Stimulated activated naive CD8-positive, alpha-beta T cell treated with anti-CD3 and anti-CD28 coated beads, Interleukin-15, Interleukin-2, amounts not matched to agents 100 ng/mL and 50 ng/mL, for 24 hours (primary cell): Measurements from ENCODE around the gene VNN1.

Experiments
- H3K27ac Mint-ChIP-seq: one replicate; pipeline ENCODE4 v1.8.0; 2021; ENCODE audit warnings: mild to moderate bottlenecking, mixed read lengths
- H3K27me3 Mint-ChIP-seq: one replicate; pipeline ENCODE4 v1.8.0; 2021; ENCODE audit warnings: mixed read lengths
- H3K36me3 Mint-ChIP-seq: one replicate; pipeline ENCODE4 v1.8.0; 2021; ENCODE audit warnings: low read depth, mixed read lengths
- H3K4me1 Mint-ChIP-seq: one replicate; pipeline ENCODE4 v1.8.0; 2021; ENCODE audit warnings: low read depth, mixed read lengths
- H3K4me3 Mint-ChIP-seq: one replicate; pipeline ENCODE4 v1.8.0; 2021; ENCODE audit warnings: mild to moderate bottlenecking, mixed read lengths
- H3K9me3 Mint-ChIP-seq: one replicate; pipeline ENCODE4 v1.8.0; 2021; ENCODE audit warnings: mixed read lengths

The VNN1 gene, protein sequence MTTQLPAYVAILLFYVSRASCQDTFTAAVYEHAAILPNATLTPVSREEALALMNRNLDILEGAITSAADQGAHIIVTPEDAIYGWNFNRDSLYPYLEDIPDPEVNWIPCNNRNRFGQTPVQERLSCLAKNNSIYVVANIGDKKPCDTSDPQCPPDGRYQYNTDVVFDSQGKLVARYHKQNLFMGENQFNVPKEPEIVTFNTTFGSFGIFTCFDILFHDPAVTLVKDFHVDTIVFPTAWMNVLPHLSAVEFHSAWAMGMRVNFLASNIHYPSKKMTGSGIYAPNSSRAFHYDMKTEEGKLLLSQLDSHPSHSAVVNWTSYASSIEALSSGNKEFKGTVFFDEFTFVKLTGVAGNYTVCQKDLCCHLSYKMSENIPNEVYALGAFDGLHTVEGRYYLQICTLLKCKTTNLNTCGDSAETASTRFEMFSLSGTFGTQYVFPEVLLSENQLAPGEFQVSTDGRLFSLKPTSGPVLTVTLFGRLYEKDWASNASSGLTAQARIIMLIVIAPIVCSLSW

DNA sequence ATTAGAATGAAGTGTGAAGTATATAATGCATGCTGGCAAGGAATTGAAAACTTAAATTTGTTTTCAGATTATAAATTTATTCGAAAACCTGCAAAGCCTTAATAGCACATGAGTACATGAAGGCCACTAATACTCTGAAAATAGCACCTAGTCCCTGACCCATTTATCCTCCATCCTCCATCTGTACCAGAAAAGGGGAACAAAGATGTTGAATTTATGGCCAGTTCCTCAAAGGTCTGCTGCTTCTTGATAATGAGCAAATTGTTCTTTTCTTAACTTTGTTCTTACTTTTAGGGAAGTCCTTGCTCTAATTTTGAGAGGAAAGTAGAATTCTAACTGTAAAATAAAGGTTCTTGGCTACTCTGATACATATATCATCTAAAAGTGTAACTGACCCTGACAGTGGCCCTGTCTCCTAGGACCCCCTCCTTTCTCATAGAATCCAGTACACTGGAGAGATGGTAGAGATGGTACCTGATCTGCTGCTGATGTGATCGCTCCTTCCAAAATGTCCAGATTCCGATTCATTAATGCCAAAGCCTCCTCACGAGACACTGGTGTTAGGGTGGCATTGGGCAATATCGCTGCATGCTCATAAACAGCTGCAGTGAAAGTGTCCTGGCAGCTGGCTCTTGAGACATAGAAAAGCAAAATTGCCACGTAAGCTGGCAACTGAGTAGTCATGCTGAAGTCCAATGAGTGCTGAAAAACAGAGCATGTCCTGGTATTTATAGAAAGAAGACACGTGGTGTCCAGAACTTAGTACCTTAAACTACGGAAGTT, at the start of gene VNN1:
Gene VNN1 (minus strand): TSS at position 704 of the 783 bp plus-strand sequence. CDS start 20 bp downstream, at position 684.
- Mint-ChIP-seq H3K27ac (no peak within 1 kb of the TSS), H3K4me3 (no peak within 1 kb of the TSS), H3K27me3 (peaks cover 12% of the 10 kb centered on the region)

DNA sequence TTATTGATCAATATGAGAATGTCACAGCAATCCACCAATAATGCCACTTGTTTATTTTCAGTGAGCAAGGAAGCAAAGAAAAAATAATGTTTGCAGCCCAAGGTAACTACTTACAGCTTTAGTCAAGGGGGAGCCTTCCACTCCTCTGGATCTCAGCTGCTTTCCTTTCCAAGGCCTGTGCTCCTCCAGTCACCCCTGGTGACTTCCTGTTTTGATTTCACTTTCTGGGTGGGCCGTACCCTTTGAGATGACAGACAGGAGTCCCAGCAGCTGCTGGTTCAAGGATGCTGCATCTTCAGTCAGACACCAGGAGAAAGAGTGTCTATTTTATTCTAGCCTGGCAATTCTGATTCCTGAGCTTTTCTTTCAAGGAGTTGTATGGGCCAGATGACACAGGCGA, 49.4 kb upstream of the VNN1 start:
- Mint-ChIP-seq H3K27ac (peak overlapping the region; percentile 82), H3K4me3 (peak overlapping the region; percentile 80), H3K9me3 (no peaks in the 10 kb centered on the region), H3K4me1 (peaks cover 47% of the 10 kb centered on the region), H3K27me3 (no peaks in the 10 kb centered on the region), H3K36me3 (no peaks in the 10 kb centered on the region)

More for the DNA sequence above, at the start of gene VNN1:
- H3K4me1 Mint-ChIP-seq, result peaks cover 5% of the 10 kb centered on the region
- H3K9me3 Mint-ChIP-seq, result no peaks in the 10 kb centered on the region
- H3K36me3 Mint-ChIP-seq, result no peaks in the 10 kb centered on the region

DNA sequence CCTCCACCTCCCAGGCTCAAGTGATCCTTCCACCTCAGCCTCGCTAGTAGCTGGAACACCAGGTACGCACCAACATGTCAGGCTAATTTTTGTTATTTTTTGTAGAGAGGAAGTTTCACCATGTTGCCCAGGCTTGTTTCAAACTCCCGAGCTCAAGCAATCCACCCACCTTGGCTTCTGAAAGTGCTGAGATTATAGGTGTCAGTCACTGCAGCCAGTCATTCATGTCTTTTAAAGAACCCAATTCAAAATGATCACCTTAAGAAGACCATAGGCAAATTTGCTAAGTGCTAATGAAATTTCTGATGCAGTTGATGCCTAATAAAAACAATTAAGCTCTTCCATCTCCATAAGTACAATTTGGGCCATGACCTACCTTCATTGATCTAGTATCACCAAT, 46.4 kb upstream of the VNN1 start:
- no peak overlapping the region for H3K4me3 Mint-ChIP-seq
- H3K27me3 Mint-ChIP-seq, result no peaks in the 10 kb centered on the region
- H3K27ac Mint-ChIP-seq, result no peak overlapping the region
- H3K4me1 Mint-ChIP-seq, result peaks cover 47% of the 10 kb centered on the region
- peaks cover 5% of the 10 kb centered on the region for H3K36me3 Mint-ChIP-seq
- H3K9me3 Mint-ChIP-seq, result no peaks in the 10 kb centered on the region

GRCh38 chr6:132758689-132759088, 44.8 kb upstream of the VNN1 start:
- Mint-ChIP-seq H3K9me3 (no peaks in the 10 kb centered on the region), H3K27me3 (no peaks in the 10 kb centered on the region), H3K36me3 (peaks cover 8% of the 10 kb centered on the region), H3K4me3 (no peak overlapping the region), H3K4me1 (peaks cover 36% of the 10 kb centered on the region), H3K27ac (no peak overlapping the region)

DNA sequence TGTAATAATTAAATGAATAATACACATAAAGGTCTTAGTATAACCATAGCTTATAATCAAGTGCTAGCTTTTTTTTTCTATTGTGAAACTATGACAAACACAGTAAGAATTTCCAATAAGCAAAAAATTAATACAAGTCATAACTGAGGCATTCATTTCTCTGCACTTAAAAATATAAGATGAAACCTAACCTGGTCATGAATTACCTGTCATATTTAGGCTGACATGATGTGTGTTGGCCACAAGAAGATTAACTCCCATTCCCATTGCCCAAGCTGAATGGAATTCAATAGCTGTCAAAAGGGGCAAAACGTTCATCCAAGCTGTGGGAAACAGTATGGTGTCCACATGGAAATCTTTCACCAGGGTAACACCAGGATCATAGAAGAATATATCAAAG, 38.4 kb upstream of the VNN1 start:
- peaks cover 16% of the 10 kb centered on the region for H3K4me1 Mint-ChIP-seq
- no peaks in the 10 kb centered on the region for H3K27me3 Mint-ChIP-seq
- H3K36me3 Mint-ChIP-seq, result peaks cover 33% of the 10 kb centered on the region
- H3K27ac Mint-ChIP-seq, result no peak overlapping the region
- H3K4me3 Mint-ChIP-seq, result no peak overlapping the region
- H3K9me3 Mint-ChIP-seq, result no peaks in the 10 kb centered on the region

DNA sequence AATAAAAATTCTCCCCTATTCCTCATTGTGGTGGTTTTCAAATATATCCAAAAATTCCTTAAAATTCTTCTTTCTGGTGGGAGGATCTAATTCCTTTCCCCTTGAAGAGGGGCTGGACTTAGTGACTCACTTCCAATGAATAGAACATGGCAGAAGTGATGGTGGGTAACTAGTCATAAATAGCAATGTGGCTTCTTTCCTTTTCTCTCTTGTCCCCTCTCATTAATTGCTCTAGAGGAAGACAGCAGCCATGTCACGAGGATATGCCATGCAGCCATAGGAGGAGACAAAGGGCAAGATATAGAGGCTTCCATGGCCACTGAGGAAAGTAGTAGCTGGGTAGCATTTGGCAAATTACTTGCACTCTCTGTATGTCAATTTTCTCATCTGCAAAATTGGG, 38.0 kb upstream of the VNN1 start:
- Mint-ChIP-seq H3K4me3 (no peak overlapping the region), H3K27ac (no peak overlapping the region), H3K4me1 (peaks cover 16% of the 10 kb centered on the region), H3K9me3 (no peaks in the 10 kb centered on the region), H3K36me3 (peaks cover 37% of the 10 kb centered on the region), H3K27me3 (no peaks in the 10 kb centered on the region)

DNA sequence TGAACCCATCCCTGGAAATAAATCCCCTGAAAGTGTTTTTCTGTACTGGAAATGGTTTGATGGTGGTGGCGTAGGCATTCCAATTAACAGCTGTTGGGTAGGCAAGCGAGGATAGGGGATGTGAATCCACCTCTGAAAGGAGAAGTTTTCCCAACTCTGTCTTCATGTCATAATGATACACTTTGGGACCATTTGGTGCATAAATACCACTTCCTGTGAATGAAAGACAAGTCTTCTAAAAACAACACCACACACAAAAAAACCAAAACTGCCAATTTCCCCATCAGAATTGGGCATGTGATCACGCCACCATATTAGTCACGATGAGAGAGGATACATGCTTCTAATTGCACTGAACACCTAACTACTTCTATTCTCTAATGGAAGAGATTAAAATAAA, 37.5 kb upstream of the VNN1 start:
- Mint-ChIP-seq H3K36me3 (peaks cover 42% of the 10 kb centered on the region), H3K4me3 (no peak overlapping the region), H3K27me3 (no peaks in the 10 kb centered on the region), H3K27ac (peak overlapping the region; percentile 46), H3K9me3 (no peaks in the 10 kb centered on the region), H3K4me1 (peaks cover 16% of the 10 kb centered on the region)

DNA sequence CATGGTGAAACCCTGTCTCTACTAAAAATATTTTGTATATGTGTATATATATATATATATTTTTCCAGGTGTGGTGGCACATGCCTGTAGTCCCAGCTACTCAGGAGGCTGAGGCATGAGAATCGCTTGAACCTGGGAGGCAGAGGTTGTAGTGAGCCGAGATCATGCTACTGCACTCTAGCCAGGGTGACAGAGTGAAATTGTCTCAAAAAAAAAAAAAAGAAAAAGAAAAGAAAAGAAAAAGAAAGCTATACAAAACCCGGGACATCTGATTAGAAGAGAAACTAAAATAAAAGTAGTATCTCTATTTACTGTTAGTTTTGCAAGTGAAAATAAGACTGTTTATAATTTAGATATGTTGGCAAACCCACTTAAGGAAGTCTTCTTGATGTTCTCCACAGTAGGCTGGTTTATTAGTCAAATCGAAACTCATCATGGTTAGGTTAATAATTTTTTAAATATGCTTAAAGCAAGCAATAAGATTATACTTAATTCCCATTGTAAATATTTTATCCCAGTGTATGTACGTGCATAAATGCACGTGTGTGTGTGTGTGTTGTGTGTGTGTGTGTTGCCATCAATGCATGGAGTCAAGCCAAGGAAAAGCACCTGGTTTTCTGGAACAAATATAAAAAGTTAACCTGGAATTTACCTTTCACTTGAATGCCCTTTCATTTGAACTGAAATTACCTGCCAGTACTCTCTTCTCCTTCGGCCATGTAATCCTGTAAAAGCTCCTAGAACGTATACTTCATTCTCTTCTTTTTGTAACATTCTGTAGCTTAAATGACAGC, 36.8 kb upstream of the VNN1 start:
- Mint-ChIP-seq H3K27ac (peak overlapping the region; percentile 46), H3K9me3 (no peaks in the 10 kb centered on the region), H3K36me3 (peaks cover 47% of the 10 kb centered on the region), H3K27me3 (no peaks in the 10 kb centered on the region), H3K4me1 (peaks cover 16% of the 10 kb centered on the region), H3K4me3 (no peak overlapping the region)

DNA sequence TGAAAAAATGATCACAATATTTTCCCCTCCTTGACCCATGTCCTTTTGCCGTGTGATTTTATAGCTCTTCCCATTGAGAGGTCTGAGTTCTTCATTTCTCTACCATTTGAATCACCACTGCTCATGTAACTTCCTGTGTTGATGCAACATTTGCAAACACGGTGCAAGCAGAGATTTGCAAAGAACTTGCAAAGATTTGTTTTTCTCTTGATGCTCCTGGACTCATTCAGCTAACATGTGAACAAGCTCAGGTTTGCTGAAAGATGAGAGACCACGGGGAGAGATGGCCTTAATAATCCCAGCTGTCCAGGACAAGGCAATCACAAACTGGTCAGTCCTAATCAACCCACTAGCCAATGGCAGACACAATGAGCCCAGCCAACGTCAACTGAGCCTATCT, 35.3 kb upstream of the VNN1 start:
- Mint-ChIP-seq H3K4me3 (no peak overlapping the region), H3K9me3 (no peaks in the 10 kb centered on the region), H3K27ac (no peak overlapping the region), H3K36me3 (peaks cover 53% of the 10 kb centered on the region), H3K27me3 (no peaks in the 10 kb centered on the region), H3K4me1 (peaks cover 16% of the 10 kb centered on the region)

GRCh38 chr6:132748446-132748845, 34.6 kb upstream of the VNN1 start:
- Mint-ChIP-seq H3K4me3 (no peak overlapping the region), H3K9me3 (no peaks in the 10 kb centered on the region), H3K36me3 (peaks cover 57% of the 10 kb centered on the region), H3K27me3 (no peaks in the 10 kb centered on the region), H3K27ac (no peak overlapping the region), H3K4me1 (peaks cover 16% of the 10 kb centered on the region)

- H3K4me1 Mint-ChIP-seq, result peaks cover 8% of the 10 kb centered on the region
- H3K36me3 Mint-ChIP-seq, result peaks cover 63% of the 10 kb centered on the region
- peaks cover 7% of the 10 kb centered on the region for H3K9me3 Mint-ChIP-seq
- no peak overlapping the region for H3K27ac Mint-ChIP-seq
- H3K27me3 Mint-ChIP-seq, result no peaks in the 10 kb centered on the region
- no peak overlapping the region for H3K4me3 Mint-ChIP-seq
Measured at GRCh38 chr6:132746048-132746447, 32.2 kb upstream of the VNN1 start.

DNA sequence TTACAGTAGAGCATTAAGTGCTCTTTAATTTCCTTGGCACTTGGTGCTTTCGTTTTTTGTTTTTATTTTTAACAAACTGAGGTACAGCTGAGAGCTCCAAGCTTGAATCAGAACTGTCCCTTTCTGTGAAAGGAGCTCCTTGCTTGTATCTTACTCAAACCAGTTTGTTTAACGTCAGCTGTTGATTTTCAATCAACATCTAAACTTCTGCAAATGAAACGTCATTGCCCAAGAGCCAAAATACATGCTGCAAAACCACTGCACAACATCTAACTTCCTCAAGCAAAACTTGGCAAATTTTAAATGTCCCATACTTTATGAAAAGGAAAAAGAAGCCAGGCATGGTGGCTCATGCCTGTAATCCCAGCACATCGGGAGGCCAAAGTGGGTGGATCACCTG, 28.6 kb upstream of the VNN1 start:
- no peak overlapping the region for H3K4me3 Mint-ChIP-seq
- no peaks in the 10 kb centered on the region for H3K4me1 Mint-ChIP-seq
- peaks cover 23% of the 10 kb centered on the region for H3K9me3 Mint-ChIP-seq
- no peaks in the 10 kb centered on the region for H3K27me3 Mint-ChIP-seq
- H3K36me3 Mint-ChIP-seq, result peaks cover 55% of the 10 kb centered on the region
- no peak overlapping the region for H3K27ac Mint-ChIP-seq

GRCh38 chr6:132741281-132741680, 27.4 kb upstream of the VNN1 start:
- Mint-ChIP-seq H3K27me3 (no peaks in the 10 kb centered on the region), H3K36me3 (peaks cover 45% of the 10 kb centered on the region), H3K4me3 (no peak overlapping the region), H3K4me1 (peaks cover 10% of the 10 kb centered on the region), H3K27ac (no peak overlapping the region), H3K9me3 (peaks cover 23% of the 10 kb centered on the region)

DNA sequence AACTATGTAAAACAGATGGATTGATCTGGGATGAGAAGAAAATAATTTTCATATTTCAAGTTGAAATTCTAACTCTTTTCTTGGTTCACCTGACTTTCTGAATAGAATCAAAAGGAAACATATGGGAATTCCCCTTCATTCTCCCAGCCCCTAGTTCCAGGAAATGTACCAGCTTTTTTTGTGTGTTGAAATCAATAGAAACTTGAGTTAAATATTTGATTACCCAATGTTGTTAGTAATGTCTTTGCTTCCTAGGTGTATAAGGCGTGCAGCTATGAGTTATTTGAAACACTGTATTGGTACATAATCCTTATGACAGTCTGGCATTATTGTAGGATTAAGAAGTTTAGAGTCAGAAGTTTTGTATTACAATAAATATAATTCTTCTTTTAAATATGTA, 22.4 kb upstream of the VNN1 start:
- Mint-ChIP-seq H3K4me1 (peaks cover 15% of the 10 kb centered on the region), H3K27ac (no peak overlapping the region)

More for the DNA sequence above, 22.4 kb upstream of the VNN1 start:
- H3K36me3 Mint-ChIP-seq, result peaks cover 16% of the 10 kb centered on the region
- peaks cover 18% of the 10 kb centered on the region for H3K9me3 Mint-ChIP-seq
- no peak overlapping the region for H3K4me3 Mint-ChIP-seq
- H3K27me3 Mint-ChIP-seq, result no peaks in the 10 kb centered on the region
